NCI-H446 treated with DMSO at 0.1 percent for 48 hours (cell line): Measurements from ENCODE around the gene DIAPH1.
"Not testable (repeated sequence)": the region's sequence is repeated elsewhere in the genome, so short reads cannot be mapped to it uniquely, and the experiment has no call there.

ENCODE experiments used
- DNase-seq: peaks from one replicate; lab custom pipeline; 2025; lab: John Stamatoyannopoulos, UW

The DIAPH1 gene

DNA sequence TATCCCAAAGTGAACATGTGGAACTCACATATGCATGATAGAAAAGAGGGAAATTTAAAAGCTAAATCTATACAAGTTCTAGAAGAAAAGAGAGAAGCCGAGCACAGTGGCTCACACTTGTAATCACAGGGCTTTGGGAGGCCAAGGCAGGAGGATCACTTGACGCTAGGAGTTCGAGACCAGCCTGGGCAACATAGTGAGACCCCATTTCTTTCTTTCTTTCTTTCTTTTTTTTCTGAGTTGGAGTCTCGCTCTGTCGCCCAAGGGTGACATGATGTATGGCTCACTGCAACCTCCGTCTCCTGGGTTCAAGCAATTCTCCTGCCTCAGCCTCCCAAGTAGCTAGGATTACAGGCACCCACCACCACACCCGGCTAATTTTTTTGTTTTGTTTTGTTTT lies 8.9 kb downstream of the DIAPH1 start:
- not testable (repeated sequence) for DNase-seq

DNA sequence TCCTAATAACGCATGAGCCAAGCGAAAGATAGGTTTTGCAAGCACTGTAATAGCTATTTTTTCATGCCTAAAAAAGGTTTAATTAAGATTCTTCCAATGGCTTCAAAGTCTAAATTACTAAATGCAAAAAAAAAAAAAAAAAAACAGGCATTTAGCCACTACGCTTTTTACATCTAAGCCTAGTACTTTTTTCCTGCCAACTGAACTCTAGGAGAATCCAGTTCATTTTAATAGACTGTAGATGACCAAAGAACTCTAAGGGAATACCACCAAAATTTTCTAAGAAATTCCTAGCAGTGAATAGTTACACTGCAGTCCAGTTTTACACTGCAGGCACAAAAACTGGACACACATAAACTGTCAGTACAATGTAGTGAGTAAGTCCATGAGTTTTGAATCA lies 9.8 kb downstream of the DIAPH1 start:
- no peak for DNase-seq

DNA sequence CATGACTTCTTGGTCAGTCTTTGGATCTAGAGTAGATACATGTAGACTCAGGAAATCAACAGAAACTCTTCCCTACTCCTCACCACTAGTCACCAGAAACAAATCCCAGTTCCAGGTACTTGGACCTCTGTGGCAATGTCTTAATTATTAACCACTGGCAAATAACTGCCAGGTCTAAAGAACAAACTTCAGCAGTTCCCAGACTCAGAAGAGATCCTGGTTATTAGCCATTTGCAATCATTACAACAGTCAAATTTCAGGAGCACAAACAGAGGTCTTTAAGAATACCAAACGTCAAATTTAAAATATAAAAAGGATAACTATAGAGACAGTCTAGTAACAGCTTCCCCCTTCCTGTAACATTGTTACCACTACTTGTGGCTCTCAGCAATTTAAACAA lies 10.2 kb downstream of the DIAPH1 start:
- no peak for DNase-seq

DNA sequence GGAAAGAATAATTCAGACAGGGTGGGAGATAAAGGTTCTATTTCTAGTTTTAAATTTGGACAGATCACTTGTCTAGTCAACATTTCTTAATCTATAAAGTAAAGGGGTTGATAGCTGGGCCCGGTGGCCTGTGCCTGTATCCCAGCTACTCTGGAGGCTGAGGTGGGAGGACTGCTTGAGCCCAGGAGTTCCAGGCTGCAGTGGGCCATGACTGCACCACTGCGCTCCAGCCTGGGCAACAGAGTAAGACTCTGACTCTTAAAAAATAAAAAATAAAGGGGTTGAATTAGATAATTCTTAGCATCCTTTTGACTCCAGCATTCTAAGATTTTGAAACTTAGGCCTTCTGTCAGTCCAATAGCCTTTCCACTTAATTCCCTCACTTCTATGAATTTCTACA lies 10.8 kb downstream of the DIAPH1 start:
- no peak for DNase-seq

DNA sequence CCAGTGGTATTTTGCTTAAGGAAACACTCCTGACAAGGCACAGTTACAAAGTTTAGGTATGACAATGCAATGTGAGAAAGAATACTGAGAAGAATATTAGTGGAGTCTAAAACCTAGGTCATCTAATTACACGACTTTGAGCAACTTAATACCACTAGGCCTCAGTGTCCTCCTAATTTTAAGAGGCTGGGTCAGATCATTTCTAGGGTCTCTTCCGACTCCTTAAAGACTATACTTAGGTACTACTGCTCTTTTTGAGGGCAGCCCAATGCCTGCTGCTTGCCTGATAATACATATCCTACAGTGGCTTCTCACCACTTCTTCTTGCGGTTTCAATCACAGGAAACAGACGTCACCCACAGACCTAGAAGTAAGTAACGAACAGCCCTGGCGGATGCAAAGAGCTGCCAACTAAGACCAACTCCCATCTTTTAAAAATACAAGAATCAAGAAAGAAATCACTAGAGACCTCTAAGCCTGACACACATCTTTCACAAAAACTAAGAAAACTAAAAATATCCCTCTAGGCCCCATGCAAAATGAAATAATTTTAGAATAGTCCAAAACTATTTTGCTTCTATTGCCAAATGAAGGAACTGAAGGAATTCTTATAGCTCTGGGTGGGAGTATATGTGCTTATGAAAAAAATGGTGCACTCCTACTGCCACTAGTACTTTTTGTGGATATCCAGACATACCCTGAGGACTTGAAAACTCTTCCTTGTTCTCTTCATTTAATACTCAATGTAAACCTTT lies 13.1 kb downstream of the DIAPH1 start:
- no peak for DNase-seq

DNA sequence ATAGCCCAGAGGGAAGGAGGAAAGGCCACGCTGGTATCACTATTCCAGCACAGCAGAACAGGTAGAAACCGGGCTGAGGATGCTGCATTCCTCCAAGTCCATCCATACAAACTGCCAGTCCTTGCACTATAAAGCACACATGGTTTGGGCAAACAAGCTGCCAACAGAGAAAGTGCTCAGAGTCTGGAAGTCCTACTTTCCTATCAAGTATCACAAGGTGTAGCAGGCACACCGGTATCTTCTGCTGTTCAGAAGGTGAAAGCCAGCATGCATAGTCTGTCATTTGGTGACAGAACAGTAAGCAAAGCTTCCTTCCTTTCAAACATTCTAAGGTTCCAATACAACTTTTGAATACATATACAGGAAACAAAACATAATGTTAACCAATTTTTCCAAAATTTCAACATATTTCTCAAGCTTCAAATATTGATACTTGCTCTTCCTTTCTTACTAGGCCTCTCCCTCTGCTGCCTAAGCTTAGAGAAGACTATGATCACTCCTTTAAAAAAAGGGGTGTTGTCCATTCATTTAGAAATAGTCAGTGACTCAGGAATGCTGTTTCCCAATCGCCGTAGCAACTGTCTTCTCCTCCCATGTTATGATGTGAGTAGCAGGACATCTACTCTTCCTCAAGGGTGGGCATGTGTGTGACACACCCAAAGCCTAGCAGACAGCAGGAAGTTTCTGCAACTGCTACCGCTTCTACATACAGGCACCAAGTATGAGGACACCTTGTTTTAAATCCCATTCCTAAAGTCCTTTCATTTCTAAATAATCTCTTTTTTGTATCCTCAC lies 14.7 kb downstream of the DIAPH1 start:
- no peak for DNase-seq

DNA sequence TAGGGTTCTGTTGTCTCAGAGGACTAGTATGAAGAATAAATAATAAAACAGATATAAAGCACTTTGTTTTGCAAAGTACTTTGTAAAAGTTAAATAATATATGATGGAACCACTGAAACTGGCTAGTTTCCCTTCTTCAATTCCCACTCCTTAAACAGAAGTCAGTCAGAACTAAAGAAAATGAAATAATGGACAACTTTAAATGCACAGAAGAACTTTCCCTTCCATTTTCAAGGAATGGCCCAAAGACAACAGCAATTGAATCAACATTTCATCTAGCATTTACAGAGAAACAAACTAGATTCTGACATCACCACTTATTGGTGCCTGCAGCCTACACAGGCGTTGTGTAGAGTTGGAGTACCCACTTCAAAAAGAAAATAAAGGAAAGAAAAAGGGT lies 16.2 kb downstream of the DIAPH1 start:
- DNase-seq, result no peak

DNA sequence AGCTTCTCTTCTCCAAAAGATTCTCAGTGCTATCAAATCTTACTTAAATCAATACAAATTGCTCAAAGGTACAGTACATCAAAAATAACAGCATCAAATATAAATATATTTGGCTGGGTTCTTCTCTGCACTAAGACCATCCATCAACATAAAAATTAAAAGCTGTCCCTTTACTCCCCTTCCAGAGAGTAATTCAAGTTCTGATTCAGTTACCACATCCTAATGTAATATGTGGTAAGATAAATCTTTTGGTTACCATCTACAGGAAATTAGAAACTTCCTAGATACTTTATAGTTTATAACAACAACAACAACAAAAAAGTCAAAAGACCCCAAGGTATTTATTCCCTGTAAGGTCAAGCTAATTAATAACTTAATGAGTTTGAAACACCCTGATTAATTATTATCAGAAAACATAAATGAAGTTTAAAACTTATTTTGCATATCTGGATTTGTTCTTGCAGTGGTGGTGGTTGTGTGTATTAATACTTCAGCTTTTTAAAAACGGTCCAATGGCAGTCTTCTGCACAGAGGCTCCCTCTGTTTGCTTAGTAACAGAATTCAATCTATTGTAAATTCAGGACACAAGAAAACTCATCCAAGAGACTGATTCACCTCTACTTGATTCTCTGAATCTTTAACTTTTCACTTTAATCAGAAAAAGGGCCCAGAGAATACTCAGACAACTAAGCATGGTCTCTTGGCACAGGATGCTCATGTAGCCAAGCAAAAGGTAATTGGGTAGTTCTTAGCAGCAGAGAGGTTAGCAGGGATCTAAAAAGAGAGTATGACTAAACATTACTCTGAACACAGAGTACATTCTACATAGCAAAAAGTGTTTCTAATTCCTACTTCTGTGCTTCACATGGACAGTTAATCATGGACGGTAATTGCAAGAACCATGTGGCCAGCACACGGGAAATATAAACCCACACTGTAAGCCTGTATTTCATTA lies 20.1 kb downstream of the DIAPH1 start:
- DNase-seq, result no peak

DNA sequence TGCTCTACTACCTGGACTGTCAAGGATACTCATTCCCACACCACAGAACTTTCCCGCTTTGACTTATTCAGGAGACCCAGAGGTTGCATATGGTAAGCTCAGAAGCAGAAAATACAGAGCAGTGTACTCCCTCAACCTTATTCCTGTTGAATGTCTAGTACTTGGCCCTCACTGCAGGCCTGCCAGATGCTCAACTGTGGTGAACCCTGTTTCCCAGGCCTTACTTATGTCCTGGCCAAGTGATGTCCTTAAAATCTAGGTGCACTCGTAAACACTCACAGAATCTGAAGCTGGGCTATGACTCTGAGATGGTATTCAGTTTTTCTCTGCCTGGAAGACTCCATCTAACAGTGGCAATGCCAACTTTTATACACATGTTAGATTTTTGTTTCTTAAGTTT lies 21.0 kb downstream of the DIAPH1 start:
- no peak for DNase-seq

DNA sequence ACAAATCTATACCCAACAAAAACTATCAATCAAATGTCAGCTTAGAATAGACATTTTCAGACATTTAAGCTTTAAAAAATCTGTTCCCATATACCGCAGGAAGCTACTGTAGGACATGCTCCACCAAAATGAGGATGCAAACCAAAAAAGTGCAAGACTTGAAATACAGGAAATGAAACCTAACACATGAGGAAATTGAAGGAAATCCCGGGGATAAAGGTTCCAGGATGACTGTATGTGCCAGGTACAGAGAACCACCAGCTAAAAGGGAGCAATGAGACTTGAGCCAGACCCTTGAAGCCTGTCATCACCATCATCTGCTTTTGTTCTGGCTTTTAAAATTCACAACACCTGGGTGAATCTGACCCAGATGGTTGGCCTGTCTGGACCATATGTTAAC lies 21.4 kb downstream of the DIAPH1 start:
- DNase-seq, result no peak

DNA sequence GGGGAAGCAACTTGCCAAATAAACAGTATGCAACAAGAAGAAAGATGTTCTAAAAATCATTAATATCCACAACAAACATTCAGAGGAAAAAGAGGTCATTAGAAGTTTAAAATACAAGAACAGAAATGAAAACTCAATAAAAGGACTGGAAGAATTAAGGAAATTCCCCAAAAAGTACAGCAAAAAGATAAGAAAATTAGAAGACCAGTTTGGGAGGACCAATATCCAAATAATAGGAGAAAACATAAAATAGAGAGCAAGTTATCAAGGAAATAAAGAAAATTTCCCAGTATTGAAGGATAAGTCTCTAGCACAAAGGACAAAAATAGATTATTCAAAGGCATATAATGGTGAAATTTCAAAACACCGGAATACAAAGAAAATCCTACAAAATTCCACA lies 21.9 kb downstream of the DIAPH1 start:
- DNase-seq, result no peak

DNA sequence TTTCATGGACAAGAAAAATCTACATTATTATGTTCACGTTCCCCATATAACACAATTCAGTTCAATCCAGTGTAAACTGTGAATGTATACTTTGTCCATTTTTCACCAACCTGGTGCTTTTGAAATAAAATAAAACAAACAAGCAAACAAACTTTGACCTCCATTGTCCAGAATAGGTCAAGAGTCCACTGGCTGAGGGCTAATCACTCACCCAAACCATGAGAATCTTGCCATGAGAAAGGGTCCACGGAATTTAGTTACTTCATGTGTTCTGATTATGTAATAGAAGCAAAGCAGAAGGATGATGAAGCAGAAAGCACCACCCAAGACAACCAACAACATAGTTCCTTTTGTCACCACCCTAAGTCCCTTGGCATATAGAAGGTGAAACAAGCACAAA lies 28.7 kb downstream of the DIAPH1 start:
- no peak for DNase-seq

DNA sequence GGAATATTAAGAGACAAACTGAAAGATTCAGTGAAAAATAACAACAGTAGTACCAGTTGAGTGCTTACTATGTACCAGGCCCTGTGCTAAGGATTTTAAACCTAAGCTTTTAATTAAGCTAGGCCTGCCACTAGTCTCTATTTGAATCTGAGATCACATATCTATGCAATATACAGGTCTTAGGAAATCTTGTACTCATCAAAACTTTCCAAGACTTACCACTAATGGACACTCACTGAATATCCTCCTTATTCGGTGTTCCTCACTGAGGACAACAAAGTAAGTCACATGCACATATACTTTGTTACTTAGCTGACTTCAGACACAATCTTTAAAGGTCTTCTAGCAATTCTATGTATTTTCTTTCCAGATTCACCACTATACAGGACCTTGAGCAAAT lies 32.6 kb downstream of the DIAPH1 start:
- no peak for DNase-seq

DNA sequence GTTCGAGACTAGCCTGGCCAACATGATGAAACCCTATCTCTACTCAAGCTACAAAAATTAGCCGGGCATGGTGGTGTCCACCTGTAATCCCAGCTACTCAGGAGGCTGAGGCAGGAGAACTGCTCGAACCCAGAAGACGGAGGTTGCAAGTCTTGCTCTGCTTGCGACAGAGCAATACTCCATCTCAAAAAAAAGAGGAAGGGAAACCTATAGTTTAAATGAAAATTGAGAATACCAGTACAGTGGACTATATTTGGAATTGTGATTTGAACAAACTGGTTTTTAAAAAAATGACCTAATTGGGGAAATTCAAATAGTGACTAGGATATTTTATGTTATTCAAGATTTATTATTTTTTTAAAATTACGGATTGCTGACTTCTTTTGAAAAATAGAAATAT lies 33.2 kb downstream of the DIAPH1 start:
- DNase-seq, result no peak

DNA sequence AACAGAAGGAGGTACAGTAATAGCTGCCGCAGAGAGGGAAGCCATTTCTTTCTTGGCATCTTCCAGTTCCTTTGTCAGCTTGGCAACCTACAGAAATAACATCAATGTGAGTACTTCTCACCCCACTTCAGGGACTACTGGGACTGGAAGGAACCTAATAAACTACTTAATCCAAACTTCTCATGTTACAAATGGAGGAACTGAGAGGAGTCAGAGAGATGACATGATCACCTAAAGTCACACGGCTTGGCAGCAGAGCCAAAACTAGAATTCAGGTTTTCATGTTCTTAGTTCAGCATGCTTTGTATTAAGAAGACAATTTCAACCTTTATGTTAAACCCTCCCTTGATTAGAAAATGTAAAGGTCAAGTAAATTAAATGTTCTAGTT lies 44.7 kb downstream of the DIAPH1 start:
- no peak for DNase-seq

DNA sequence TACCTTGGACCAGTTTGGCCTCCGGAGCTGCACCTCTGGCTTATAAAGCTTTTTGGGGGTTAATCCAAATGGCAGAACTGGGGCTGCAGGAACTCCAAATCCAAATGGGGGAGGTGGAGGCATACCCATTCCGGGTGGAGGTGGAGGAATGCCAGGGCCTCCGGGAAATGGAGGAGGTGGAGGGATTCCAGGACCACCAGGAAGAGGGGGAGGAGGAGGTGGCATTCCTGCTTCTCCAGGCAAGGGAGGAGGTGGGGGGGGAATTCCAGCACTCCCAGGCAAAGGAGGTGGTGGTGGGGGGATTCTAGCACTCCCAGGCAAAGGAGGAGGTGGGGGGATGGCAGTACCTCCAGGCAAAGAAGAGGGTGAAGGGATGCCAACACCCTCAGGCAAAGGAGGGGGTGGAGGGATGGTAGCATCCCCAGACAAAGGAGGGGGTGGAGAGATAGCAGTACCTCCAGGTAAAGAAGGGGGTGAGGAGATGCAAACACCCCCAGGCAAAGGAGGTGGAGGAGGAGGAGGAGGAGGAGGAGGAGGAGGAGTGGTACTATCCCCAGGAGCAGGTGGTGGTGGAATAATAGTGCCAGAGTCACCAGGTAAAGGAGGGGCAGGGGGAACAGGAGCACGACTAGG lies 45.2 kb downstream of the DIAPH1 start:
- DNase-seq, result no peak

DNA sequence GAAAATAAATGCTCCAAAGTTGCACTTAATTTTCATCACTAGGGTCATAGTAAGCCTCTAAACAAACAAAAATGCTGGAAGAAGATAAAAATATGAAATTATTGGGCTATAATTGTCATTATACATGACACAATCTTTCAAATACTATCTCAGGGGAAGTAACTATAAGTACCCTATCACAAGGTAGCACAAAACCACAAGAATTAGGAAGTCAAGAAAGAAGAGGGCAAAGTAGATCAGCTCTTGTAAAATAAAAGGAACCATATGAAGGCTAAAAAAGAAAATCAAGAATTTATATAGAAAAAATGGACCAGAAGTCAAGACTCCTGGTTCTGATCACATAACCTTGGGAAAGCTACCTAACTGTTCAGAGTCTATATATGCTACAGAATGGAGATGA lies 48.1 kb downstream of the DIAPH1 start:
- no peak for DNase-seq

DNA sequence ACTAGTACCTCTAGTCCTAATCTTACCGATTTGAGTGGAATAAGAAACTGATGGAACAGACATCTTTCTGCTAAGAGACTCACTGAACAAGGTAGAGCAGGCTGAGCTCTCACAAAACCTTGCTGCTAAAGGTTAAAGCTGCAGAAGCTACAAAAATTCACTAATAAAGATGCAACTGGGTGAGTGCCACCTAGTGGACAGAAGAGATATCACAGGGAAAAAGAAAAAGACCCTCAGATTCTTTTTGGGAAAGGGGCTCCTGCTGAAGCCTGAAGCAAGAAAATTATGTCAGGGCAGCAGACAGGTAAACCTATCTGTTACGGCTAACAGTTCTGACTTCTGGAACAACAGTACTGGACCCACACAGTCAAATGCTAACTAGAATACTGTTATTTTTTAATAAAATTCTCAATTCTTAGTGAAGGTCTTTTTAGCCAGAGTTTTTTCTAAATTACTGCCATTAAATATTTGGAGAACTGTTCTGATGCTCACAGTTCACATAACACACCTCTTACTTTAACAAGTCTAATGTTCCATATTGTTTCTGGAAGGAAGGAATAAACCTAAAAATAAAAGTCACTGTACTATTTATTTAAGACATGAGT lies 51.2 kb downstream of the DIAPH1 start:
- no peak for DNase-seq

DNA sequence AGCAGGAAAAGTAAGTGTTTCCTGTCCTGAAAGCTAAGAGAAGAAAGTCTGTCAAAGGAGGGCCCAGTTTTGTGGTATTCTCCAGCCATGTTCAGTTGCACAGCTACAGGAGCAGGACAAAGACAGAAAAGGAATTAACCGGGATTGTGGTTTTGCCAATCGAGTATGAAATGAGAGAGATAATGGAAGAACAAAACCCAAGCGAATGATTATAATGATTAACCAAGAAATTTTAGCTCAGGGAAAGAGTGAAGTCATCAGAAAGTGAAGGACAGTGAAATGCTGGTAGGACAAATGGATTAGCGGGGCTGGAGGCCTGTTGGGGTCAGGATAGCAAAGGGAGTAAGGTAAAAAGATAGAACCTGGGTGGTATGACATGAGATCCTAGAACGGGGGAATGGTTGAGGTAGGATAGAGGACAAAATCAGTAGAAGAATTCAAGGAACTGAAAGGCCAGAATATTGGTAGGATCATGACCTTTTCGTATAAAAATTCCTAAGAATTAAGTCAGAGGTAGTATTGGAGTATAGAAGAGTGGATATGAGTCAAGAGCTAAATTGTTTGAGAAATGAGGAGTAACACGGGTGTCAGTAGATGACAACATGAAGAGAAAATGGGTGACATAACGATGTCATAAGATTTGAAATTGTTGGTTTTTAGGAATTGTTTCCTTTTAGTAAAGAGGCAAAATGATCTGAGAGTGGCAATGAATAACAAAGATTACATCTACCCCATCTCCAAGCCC lies 52.8 kb downstream of the DIAPH1 start:
- DNase-seq, result no peak

DNA sequence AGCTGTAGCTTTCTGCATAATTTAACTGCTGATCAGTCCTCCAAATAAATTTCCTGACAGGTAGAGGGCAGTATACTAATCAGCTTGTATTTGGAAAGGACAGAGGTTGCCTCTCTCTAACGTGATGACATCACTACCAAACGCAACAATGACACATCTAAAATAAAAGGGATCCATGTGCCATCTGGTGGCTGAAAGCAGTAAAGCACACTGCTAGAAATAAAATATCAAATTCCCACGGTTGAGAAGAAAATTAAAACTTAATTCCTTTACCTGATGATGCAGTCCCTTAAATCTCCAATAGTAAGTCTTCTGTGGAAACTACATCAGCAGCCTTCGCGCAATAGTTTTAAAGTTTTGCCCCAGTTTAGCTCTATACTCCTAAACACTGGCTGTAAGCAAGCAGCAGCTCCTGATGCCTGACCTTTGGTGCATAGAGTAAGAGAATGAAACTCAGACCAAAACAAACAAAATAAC lies 54.5 kb downstream of the DIAPH1 start:
- peak; percentile 78 for DNase-seq
